HUDEP-2 (cell line): Measurements from ENCODE around the gene MPHOSPH8.
"Not testable (repeated sequence)": the region's sequence is repeated elsewhere in the genome, so short reads cannot be mapped to it uniquely, and the experiment has no call there.

Source experiments
- DNase-seq, 76 experiments: peaks; one replicate each; lab custom pipeline; 2025; ENCODE audit not compliant: unreplicated experiment in 76 of 76; lab: John Stamatoyannopoulos, UW

MPHOSPH8 gene

GRCh38 chr13:19632915-19633478 lies 462 bp upstream of the MPHOSPH8 start:
- peak in 3 of 76 experiments; percentile 23 to 59 (median 42) for DNase-seq

DNA sequence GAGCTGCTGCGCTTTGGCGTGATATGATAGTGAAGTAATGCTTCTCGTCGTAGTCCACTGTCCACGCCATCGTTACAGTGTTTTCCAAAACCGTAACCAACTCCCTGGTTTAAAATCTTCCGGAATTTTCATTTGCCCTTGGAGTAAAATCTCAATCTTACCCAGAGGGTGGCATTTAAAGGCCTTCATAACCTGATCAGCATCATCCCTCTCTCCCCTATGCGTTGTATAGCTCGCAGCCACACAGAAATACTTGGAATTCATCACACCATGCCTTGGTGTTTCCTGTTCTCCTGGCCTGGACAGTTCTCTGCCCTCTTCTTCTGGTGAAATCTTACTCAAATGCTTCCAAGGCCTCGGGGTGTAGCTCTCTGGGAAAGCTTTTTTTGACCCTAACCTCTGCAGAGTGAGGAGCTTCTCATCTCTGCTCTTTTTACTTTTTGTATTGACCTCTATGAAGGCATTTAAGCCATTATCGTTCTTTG lies 839 bp downstream of the MPHOSPH8 start:
- DNase-seq = peak in 3 of 76 experiments; percentile 3 to 12 (median 8)

DNA sequence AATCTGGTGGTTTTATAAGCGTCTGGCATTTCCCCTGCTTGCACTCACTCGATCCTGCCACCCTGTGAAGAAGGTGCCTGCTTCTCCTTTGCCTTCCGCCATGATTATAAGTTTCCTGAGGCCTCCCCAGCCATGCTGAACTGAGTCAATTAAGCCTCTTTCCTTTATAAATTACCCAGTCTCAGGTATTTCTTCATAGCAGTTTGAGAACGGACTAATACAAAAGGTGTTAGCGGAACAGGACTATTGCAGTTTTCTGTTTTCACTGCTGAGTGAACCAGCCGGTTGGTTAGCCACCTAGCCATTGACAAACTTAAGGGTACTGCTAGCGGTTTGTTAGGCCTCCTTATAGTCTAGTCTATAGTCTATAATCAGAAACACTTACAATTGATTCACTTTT lies 2.5 kb downstream of the MPHOSPH8 start:
- not testable (repeated sequence) for DNase-seq

DNA sequence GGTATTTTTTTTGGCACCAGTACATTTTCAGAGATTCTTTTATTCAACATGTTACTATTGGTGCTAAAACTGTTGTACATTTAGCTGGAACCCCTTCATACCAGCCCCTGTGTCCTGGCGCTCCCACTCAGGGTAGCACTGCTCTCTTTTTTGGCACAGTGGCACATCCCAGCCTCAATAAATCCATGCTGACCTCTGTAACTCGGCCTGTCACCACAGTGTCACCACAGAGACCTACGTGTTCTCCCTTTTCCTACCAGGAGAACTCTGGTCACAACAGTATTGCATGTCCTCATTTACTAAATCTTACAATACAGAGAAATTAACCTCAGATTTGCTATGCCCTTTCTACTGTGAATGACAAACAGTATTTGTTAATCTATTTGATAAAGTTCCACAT lies 10.2 kb downstream of the MPHOSPH8 start:
- DNase-seq = no peak

DNA sequence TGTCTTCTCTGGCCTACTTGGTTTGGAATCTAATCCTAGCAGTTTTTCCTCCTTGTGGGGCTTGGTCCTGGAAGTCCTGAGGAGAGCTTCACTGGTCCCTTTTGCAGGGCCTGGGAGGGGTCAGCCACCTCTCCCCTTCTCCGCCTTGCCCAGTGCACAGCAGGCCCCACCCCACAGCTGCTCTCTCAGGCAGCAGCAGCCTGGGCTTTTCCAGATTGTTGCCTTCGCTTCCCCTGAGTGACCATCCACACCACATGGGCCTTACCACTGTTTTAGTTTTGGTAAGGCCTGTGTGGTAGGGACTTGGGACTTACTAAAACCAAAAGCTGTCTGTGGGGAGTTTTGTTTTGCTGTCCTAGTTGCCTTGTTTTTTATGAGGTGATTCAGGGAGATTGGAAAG lies 11.5 kb downstream of the MPHOSPH8 start:
- DNase-seq = no peak

- DNase-seq = no peak
These were observed 12.6 kb downstream of the MPHOSPH8 start for GRCh38 chr13:19646063-19646462.

DNA sequence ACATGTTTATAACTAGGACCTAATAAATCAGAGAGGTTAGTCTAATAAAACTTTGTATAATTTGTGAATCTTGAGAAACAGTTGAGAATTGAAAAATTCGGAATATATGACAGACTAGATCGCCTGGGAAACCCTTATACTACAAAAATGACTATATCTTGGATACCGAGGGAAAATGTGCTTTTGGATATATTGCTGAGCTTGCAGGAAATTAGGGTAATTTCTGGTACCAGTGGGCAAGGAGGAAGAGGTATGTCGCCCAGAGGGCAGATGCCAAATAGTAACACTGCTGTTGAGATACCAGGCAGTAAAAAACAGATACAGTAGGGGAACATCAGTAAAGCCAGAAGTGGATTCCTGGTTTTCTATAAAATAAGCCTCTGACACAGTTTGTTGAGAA lies 17.3 kb downstream of the MPHOSPH8 start:
- DNase-seq = no peak

DNA sequence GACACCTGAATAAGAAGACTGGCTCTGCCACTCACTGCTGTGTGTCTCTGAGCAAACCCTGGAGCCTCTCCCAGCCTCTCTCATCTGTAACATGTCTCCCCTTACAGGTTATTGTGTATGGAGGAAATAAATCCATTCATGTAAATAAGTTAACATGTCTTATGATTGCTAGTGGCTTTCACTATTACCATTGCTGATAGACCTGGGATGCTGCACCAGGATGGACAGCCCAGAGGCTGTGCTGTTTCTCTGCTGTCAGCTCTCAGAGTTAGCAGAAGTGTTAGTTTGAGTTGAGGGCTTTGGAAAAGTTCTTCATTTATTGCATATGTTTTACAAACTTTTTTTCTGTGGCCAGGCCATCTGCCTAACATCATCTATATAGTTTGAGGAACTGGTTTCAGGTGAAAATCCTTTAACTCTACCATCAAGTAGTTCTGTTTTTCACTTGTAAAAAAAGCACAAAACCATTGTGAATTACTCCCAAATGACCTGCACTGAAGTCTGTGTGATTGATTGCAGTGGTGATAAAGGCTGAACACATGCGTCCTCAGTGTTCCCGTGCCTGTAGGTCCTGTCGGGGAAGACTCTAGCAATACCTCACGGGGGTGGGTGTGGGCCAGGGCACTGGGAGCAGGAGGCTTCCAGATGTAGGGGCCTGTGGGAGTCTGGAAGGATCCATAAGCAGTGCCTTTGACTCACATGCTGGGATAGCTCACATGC lies 24.6 kb downstream of the MPHOSPH8 start:
- no peak for DNase-seq

DNA sequence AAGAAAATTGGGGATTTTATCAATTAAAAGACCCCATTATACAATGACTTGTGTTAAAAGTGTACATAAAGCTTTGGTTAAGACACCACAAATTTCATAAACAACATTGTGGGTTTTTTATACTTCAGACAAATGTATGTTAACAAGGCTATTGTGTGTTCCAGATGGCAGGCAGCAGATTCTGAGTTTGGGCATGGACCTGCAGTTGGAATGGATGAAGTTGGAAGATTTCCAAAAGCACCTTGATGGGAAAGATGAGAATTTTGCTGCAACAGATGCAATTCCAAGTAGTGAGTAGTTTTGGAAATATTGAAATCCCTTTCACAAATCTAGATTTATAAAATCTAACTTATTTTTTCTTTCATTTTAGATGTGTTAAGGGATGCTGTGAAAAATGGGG lies 25.4 kb downstream of the MPHOSPH8 start:
- no peak for DNase-seq

DNA sequence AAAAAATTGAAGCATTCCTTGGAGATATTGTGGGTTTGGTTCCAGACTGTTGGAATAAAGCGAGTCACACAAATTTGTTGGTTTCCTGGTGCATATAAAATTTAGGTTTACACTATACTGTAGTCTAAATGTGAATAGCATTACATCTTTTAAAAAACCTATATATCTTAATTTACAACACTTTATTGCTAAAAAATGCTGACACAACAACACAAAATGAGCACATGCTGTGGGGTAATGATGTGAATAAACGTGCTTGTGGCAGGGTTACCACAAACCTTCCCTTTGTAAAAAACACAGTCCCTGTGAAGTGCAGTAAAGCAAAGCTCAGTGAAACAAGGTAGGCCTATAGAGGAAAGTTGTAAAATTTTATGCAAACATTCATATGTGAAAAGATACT lies 27.7 kb downstream of the MPHOSPH8 start:
- no peak for DNase-seq

DNA sequence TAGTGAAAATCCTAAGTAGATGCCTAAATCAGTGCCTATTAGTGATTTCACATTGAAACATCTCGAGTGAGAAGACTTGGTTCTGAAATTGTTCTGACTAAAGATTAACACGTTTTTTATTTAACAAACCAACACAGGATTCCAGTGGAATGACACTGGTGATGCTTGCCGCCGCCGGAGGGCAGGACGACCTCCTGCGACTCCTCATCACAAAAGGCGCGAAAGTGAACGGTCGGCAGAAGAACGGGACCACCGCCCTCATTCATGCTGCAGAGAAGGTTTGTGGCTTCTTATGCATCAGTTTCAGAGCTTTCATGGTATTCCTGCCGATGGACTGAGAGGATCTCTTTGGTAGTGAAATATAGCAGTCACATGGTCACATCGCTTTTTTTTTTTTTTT lies 28.1 kb downstream of the MPHOSPH8 start:
- DNase-seq = no peak

GRCh38 chr13:19663416-19663979 lies 30.0 kb downstream of the MPHOSPH8 start:
- DNase-seq = no peak

DNA sequence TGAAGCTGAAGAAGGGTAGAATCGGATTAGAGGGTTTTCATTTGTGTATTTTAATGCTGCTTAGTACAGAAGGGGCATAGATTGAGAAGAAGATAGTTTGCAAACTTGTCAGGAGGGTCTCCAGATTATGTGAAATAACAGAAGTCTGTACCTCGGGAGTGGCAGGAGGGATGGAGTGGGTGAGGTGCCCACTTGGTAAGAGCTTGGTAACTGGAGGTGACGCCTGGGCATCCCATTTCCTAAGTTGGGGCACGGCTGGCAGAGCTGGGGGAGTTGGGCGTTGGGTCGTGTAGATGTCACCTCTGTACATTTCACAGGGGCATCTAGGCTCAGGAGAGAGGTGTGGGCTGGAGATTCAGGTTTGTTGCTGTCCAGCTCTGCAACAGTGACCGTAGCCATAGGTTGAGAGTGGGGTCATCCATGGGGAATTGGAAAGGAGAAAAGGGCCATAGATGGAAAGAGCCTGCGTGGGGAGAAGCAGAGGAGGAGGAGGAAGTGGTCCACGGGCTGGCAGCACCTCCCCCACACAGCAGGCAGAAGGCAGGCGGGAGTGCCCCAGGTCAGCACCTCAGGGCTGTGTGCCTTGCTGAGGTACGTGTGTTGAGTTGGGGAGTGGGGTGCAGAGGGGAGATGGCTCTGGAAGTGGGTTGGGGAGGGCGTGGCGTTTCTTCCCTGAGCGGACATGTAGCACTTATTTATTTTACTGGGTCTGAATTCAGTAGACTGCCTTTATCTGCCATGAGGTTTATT lies 31.2 kb downstream of the MPHOSPH8 start:
- DNase-seq = no peak

DNA sequence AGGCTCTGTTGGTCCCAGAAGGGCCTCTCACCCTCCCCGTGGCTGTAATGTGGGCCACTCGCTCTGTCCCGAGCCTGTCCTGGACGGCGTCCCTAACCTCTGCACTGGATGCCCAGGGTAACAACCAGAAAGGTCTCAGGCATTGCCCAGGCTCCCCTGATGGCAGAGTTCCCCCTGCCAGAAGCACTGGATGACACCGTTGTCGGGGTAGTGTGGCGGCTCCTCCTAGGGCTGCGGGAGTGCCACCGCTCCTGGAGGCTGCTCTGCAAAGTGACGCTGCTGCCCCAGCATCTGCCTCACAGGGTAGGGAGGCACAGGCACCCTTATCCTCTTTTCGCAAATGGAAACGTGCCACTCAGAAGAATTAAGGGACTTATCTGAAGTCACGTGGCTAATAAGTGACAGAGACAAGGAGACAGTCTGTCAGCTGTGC lies 32.0 kb downstream of the MPHOSPH8 start:
- DNase-seq = no peak

DNA sequence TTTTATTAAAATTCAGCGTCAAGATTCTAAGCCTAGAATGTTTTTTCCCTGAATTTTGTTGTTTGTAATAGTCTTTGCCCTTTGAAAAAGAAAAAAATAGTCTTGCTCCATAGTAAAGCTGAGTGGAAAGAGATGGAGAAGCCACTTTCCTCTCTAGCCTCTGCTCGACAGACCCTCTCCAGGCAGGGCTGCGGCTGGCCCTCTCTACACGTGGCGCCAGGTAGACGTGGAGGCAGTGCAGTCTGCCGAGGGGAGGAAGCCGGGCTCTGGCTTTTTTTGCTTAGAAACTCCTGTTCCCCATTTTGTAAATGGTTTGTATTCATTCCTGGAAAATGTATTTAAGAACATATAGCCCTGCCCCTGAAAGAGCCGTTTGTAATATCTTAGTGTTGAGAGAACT lies 35.3 kb downstream of the MPHOSPH8 start:
- DNase-seq = no peak

GRCh38 chr13:19670147-19670546 lies 36.7 kb downstream of the MPHOSPH8 start:
- DNase-seq = no peak

DNA sequence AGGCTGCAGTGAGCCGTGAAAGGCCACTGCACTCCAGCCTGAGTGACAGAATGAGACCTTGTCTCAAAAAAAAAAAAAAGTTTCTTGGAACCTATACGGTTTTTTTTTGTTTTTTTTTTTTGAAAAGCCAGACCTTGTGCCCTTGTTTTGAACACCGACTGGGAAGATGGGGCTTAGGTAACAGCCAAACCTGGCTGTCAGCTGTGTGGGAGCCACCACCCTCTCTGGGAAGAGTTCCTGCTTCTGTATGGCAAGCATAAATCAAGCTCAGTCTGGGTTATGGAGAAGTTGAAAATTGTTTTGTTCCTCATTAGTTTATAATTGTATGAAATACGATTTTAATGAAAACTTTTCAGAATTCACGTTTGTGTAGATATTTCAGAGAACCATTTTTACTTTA lies 39.5 kb downstream of the MPHOSPH8 start:
- DNase-seq = no peak

DNA sequence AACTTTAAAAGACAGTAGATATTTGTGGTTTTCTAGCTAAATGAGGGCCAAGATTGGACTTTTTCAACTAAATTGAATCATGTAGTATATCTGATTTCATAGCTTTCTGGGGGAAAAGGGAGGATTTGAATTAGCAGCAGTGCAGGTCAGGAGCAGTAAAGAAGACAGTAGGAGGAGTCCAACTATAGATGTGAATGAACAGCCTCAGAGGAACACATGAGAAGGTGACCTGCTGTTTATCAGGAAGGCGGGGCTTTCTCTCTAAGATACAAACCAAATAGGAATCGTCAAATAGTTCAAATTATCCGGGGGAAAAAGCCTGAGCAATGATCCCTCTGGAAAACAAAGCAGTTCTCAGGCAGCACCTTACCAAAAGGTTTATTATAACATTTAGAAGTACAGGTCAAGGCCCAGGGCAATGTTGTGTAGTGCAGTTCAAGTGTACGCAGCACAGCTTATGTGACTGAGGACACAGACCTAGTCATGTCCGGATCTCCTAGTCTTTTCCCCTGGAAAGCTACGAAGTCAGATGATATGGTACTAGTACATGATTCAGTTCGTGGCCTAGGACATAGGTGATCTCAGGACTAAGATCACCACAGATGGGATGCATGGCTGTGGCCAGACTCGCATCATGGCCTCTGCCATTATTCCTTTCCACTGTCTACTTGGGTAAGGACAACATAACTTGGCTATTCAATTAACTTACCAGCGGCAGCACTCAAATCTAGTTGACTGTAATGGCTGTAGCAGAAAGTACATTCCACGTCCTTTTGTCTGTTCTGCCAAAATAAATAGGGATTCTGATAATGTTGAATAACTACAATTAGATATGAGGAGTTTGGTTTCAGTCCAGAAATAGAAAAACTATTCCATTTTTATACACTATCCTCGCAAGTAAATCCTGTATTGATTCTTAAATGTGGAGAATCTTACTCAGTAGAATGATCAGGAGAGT lies 40.3 kb downstream of the MPHOSPH8 start:
- no peak for DNase-seq

- DNase-seq = no peak
These were observed 41.4 kb downstream of the MPHOSPH8 start for GRCh38 chr13:19674898-19675297.

DNA sequence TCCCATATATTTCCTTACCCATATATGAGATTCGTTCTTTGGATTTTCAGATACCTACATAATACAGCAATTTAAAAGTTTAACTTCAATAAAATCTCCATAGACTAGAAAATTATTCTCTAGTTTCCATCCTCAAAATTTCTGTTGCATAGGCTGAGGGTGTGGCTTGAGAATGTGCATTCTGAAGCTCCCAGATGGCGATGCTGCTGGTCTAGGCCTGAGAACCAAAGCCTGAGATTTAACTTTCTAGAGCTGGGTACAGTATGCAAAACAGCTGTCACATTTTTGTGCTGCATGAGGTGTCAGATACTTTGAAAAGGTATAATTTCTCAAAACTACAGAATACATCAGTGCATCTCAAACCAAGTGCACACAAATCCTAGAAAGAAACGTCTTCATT lies 42.7 kb downstream of the MPHOSPH8 start:
- DNase-seq = no peak
